BLaER1 treated with 17β-estradiol and CSF1 and Interleukin-3, amounts not matched to agents 10 nM and 100 nM (cell line): ENCODE measurements around the gene PTPRN2.

Experiments used
- H3K27ac ChIP-seq, 11 experiments: shearing (Covaris generic); formaldehyde crosslinking; 2 replicates each; pipeline ENCODE4 v1.8.1; 2022
- H3K27me3 ChIP-seq, 11 experiments: shearing (Covaris generic); formaldehyde crosslinking; 2 replicates each; pipeline ENCODE4 v1.8.1; 2022
- H3K36me3 ChIP-seq, 11 experiments: shearing (Covaris generic); formaldehyde crosslinking; 2 replicates each; pipeline ENCODE4 v1.8.1; 2022
- H3K4me1 ChIP-seq, 10 experiments: shearing (Covaris generic); formaldehyde crosslinking; 2 replicates each; pipeline ENCODE4 v1.8.1; 2022
- H3K4me2 ChIP-seq, 11 experiments: shearing (Covaris generic); formaldehyde crosslinking; 2 replicates each; pipeline ENCODE4 v1.8.1; 2022
- H3K4me3 ChIP-seq, 10 experiments: shearing (Covaris generic); formaldehyde crosslinking; 2 replicates each; pipeline ENCODE4 v1.8.1; 2022
- H3K9ac ChIP-seq, 11 experiments: shearing (Covaris generic); formaldehyde crosslinking; 2 replicates each; pipeline ENCODE4 v1.8.1; 2022
- H3K9me3 ChIP-seq, 11 experiments: shearing (Covaris generic); formaldehyde crosslinking; replicated peaks in 1 of 11; 2 replicates each; pipeline ENCODE4 v1.8.1; 2022
- H4K20me1 ChIP-seq, 11 experiments: shearing (Covaris generic); formaldehyde crosslinking; 2 replicates each; pipeline ENCODE4 v1.8.1; 2022
- Cebpa-rat ChIP-seq, 11 experiments: shearing (Covaris generic); IDR thresholded peaks; 2 replicates each; pipeline ENCODE4 v1.8.1; 2022

PTPRN2 gene

DNA sequence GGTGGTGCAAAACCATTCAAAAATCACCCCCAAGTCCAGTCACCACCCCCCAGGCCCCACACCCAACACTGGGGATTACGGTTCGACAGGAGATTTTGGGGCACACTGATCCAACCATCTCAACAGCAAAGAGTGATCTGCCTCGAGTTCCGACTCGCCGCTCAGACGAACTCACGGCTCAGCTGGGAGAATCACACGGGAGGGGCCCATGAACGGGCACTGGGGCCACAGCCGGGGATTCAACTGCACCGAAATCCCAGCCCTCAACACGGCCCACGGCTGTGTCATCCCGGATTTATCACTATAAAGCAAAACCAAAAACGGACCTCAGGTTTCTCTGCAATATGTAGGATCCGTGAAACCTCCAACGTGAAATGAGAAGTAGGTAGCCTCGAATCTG, 790.8 kb downstream of the PTPRN2 start:
- H3K27ac ChIP-seq, result no peak overlapping the region
- no peak overlapping the region for H3K4me3 ChIP-seq
- H3K9me3 ChIP-seq, result no peaks in the 10 kb centered on the region
- peaks cover 0 to 24% (median 9%) of the 10 kb centered on the region in 10 experiments; a peak in 13 of 20 replicates for H3K4me1 ChIP-seq
- H3K36me3 ChIP-seq, result no peaks in the 10 kb centered on the region
- H3K9ac ChIP-seq, result no peak overlapping the region
- no peak for TF ChIP-seq Cebpa-rat (IDR thresholded peaks at IDR 0.05)
- H3K4me2 ChIP-seq, result no peak overlapping the region
- no peaks in the 10 kb centered on the region for H4K20me1 ChIP-seq
- H3K27me3 ChIP-seq, result peaks cover 0 to 7% (median 0%) of the 10 kb centered on the region in 11 experiments; a peak in 2 of 22 replicates

DNA sequence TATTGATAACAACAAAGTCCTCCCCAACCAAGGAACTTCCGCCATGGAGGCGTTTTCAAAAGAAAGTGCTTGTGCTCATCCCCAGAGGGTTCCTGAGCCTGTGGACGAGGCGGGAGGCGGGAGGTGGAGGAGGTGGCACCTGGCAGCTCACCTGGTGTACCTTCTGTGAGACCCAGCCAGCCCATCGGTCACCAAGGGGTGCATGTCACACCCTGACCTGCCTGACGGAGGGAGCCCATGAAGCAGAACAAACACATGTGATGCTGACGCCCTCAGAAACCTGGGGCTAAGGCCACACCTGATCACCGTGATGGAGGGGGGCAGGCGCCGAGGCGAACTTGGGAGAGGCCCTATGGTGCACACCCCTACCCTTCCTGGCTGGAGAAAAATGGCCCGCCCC, 792.0 kb downstream of the PTPRN2 start:
- no peak for TF ChIP-seq Cebpa-rat (IDR thresholded peaks at IDR 0.05)
- H3K9me3 ChIP-seq, result no peaks in the 10 kb centered on the region
- H3K4me3 ChIP-seq, result no peak overlapping the region
- no peaks in the 10 kb centered on the region for H3K36me3 ChIP-seq
- peaks cover 0 to 7% (median 0%) of the 10 kb centered on the region in 11 experiments; a peak in 2 of 22 replicates for H3K27me3 ChIP-seq
- peaks cover 0 to 24% (median 9%) of the 10 kb centered on the region in 10 experiments; a peak in 13 of 20 replicates for H3K4me1 ChIP-seq
- no peaks in the 10 kb centered on the region for H4K20me1 ChIP-seq
- no peak overlapping the region for H3K9ac ChIP-seq
- H3K4me2 ChIP-seq, result peak overlapping the region in 8 of 11 experiments; percentile 32 to 61 (median 47); a peak in 11 of 22 replicates
- H3K27ac ChIP-seq, result no peak overlapping the region

DNA sequence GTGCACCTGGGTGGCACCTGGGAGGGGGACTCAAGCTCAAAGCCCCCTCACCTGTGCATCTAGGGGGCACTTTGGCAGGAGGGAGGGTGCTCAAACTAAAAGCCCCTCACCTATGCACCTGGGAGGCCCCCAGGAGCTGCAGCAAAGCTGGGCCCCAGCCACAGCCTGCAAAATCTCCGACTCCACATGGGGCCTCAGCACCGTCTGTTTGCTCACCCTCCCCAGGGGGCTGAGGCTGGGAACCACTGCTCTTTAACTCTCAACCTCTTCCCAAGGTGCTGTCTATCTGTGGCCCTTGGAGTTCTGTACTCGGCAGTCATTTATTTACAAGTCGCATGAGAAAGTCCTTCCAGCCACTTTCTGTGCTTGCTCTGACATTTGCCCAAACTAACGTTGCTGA, 792.4 kb downstream of the PTPRN2 start:
- TF ChIP-seq Cebpa-rat (IDR thresholded peaks at IDR 0.05), result no peak
- H3K9me3 ChIP-seq, result no peaks in the 10 kb centered on the region
- peak overlapping the region in 8 of 11 experiments; percentile 32 to 61 (median 47); a peak in 12 of 22 replicates for H3K4me2 ChIP-seq
- no peak overlapping the region for H3K4me3 ChIP-seq
- H3K36me3 ChIP-seq, result no peaks in the 10 kb centered on the region
- no peak overlapping the region for H3K9ac ChIP-seq
- H3K4me1 ChIP-seq, result peaks cover 0 to 24% (median 9%) of the 10 kb centered on the region in 10 experiments; a peak in 13 of 20 replicates
- no peak overlapping the region for H3K27ac ChIP-seq
- no peaks in the 10 kb centered on the region for H4K20me1 ChIP-seq
- H3K27me3 ChIP-seq, result peaks cover 0 to 7% (median 0%) of the 10 kb centered on the region in 11 experiments; a peak in 2 of 22 replicates

DNA sequence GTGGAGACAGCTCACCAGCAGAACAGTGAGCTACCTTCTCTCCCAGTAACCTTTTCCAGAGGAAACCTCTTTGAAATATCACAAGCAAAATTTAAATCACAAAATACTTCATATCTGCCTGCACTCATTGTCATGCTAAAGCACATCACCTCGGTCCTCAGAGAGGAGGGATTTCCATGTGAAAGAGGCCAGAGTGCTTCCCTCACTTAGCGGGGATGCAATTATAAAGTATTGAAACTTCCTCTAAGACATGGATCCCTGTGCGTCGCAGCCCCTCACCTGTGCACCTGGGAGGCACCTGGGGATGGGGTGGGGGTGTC, 792.9 kb downstream of the PTPRN2 start:
- peaks cover 0 to 6% (median 0%) of the 10 kb centered on the region in 11 experiments; a peak in 2 of 22 replicates for H3K27me3 ChIP-seq

DNA sequence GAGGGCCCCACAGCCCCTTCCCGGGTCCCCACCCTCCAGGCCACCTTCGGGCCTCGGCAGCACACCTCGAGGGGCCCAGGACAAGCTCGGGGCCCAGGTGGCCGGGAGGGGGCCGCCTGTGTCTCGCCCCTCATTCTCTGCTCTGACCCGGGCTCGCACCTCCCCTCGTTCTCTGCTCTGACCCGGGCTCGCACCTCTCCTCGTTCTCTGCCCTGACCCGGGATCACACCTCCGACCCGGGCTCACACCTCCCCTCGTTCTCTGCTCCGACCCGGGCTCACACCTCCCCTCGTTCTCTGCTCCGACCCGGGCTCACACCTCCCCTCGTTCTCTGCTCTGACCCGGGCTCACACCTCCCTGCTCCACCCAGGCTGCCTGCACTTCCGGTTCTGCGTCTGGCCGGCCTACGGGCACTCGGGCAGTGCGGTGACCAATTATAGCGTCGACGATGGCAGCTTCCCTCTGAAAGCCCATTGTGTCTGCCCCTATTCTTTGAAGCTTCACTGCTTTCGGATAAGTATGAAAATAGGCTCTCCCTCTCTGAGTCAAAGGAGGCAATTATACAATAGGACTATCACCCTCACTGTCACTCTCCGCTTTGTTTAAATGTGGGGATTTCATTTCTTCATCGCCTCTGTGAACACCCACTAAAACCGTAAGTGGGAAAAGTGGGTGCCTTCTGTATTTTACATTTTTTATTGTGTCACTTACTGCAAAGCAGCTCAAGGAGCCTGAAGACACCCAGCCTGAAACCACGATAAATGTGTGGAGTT, 793.5 kb downstream of the PTPRN2 start:
- Histone ChIP-seq H3K4me2 (no peak overlapping the region), H3K9me3 (no peaks in the 10 kb centered on the region), H4K20me1 (no peaks in the 10 kb centered on the region), H3K4me3 (no peak overlapping the region), H3K36me3 (no peaks in the 10 kb centered on the region), H3K27ac (no peak overlapping the region), H3K4me1 (peaks cover 0 to 24% (median 9%) of the 10 kb centered on the region in 10 experiments; a peak in 13 of 20 replicates), H3K9ac (no peak overlapping the region), H3K27me3 (peaks cover 0 to under 1% (median 0%) of the 10 kb centered on the region in 11 experiments; a peak in 2 of 22 replicates)
- no peak for TF ChIP-seq Cebpa-rat (IDR thresholded peaks at IDR 0.05)

More for the DNA sequence above, 792.9 kb downstream of the PTPRN2 start:
- Histone ChIP-seq H4K20me1 (no peaks in the 10 kb centered on the region), H3K27ac (no peak overlapping the region), H3K4me3 (no peak overlapping the region), H3K9ac (no peak overlapping the region), H3K4me2 (peak overlapping the region in 1 of 11 experiments; percentile 49; a peak in 1 of 22 replicates), H3K4me1 (peaks cover 0 to 24% (median 9%) of the 10 kb centered on the region in 10 experiments; a peak in 13 of 20 replicates), H3K36me3 (no peaks in the 10 kb centered on the region), H3K9me3 (no peaks in the 10 kb centered on the region)
- no peak for TF ChIP-seq Cebpa-rat (IDR thresholded peaks at IDR 0.05)

DNA sequence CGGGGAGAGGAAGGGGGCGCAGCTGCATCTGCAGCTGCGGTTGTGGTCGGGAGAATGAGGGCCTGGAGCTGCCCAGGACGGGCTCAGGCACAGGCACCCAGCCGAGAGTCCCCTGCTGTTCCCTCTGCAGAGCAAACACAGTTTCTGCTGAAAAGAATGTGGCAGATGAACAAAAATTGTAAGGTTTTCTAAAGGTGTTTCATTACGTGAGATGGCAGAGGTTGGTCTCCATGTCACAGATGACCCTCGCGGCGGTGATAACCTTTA, 794.6 kb downstream of the PTPRN2 start:
- Histone ChIP-seq H3K4me3 (no peak overlapping the region), H3K4me2 (0 out of 22 replicates have a peak overlapping the region, but pooled peaks of 2 of the 11 experiments have one; percentile 0 to 3), H3K4me1 (peaks cover 0 to 24% (median 9%) of the 10 kb centered on the region in 10 experiments; a peak in 13 of 20 replicates), H3K36me3 (no peaks in the 10 kb centered on the region), H3K9me3 (no peaks in the 10 kb centered on the region), H3K9ac (no peak overlapping the region), H3K27me3 (no peaks in the 10 kb centered on the region), H3K27ac (no peak overlapping the region), H4K20me1 (no peaks in the 10 kb centered on the region)
- TF ChIP-seq Cebpa-rat (IDR thresholded peaks at IDR 0.05), result no peak

DNA sequence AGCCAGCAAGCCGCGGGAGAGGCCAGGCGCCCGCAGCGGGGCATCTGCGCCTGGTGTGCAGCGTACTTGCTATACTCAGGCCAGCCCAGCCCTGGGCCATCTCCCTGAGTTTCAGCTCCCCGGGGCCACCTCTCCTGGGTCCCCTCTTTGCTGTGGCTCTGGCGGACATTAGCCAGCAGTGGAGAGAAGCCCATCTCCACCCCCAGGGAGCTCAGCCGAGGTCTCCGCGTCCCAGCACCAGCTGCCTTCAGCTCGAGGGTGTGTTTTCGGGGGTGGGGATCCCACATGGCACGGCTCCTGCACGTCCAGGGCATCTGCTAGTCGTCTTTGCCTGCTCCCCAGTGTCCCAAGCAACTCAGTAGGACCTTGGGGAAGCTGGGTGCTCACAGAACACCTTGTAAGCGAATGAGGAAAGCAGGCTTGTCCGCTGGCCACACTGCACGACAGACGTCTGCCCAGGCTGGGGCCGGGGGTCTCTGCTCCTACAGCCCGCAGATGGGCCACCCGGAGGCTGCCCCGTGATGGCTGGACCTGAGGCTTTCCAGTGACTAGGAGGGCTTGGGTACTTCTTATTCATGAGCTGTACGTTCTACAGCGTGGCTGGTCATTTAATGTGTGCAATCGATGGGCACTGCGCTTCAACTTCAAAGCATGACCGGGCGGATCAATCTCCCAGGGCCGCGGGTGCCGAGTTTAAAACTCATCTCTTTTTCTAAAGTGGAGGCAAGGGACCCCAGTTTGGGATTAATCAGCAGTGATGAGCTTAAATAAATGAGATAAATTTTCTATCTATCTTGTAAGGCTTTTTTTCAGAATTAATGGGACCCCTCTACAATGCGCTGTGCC, 795.2 kb downstream of the PTPRN2 start:
- TF ChIP-seq Cebpa-rat (IDR thresholded peaks at IDR 0.05), result no peak
- Histone ChIP-seq H4K20me1 (no peaks in the 10 kb centered on the region), H3K27ac (no peak overlapping the region), H3K36me3 (no peaks in the 10 kb centered on the region), H3K4me3 (no peak overlapping the region), H3K9ac (no peak overlapping the region), H3K9me3 (no peaks in the 10 kb centered on the region), H3K4me2 (0 out of 22 replicates have a peak overlapping the region, but pooled peaks of 2 of the 11 experiments have one; percentile 0 to 3), H3K27me3 (no peaks in the 10 kb centered on the region), H3K4me1 (peaks cover 0 to 24% (median 9%) of the 10 kb centered on the region in 10 experiments; a peak in 13 of 20 replicates)

DNA sequence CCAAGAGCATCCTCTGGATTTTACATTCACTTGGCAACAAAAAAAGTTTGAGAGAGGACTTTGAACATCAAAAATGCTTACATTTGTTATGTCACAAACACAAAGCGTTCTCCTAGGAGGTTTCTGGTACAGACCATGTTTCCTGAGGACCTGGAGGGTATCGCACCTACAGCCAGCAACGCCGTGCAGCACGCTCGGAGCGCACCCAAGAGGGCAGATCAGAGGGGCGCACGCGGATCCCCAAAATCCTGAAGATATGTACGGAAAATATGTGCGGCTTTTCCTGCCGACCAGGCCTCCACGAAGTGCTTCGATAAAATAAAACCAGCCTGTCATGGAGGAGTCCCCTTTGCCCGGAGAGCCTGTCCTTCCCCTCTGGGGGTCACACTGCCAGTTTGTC, 796.0 kb downstream of the PTPRN2 start:
- Histone ChIP-seq H3K4me1 (peaks cover 0 to 24% (median 9%) of the 10 kb centered on the region in 10 experiments; a peak in 13 of 20 replicates), H3K9me3 (no peaks in the 10 kb centered on the region), H3K36me3 (no peaks in the 10 kb centered on the region), H3K9ac (no peak overlapping the region), H3K27me3 (no peaks in the 10 kb centered on the region), H3K27ac (no peak overlapping the region), H3K4me3 (no peak overlapping the region), H4K20me1 (no peaks in the 10 kb centered on the region), H3K4me2 (no peak overlapping the region)
- TF ChIP-seq Cebpa-rat (IDR thresholded peaks at IDR 0.05), result no peak

DNA sequence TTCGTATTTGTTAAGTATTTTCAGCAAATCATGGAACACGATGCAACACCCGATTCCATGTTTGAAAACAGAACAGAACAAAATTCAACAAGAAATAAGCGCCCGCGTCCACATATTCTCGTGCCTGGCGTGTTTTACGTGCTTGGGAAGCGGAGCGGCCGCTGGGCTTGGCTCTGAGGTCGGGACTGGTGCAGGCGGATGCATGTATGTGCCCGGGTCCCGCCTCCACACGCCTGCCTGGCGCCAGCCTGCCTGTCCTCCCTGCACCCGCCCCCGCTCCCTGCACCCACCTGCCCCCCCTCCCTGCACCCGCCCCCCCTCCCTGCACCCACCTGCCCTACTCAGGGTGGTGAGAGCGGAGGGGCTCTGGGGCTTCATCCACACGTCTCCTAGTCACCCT, 796.4 kb downstream of the PTPRN2 start:
- no peak overlapping the region for H3K9ac ChIP-seq
- H3K4me3 ChIP-seq, result no peak overlapping the region
- H3K27ac ChIP-seq, result no peak overlapping the region
- no peaks in the 10 kb centered on the region for H3K36me3 ChIP-seq
- H3K9me3 ChIP-seq, result no peaks in the 10 kb centered on the region
- no peak overlapping the region for H3K4me2 ChIP-seq
- TF ChIP-seq Cebpa-rat (IDR thresholded peaks at IDR 0.05), result no peak
- H3K27me3 ChIP-seq, result no peaks in the 10 kb centered on the region
- no peaks in the 10 kb centered on the region for H4K20me1 ChIP-seq
- H3K4me1 ChIP-seq, result peaks cover 0 to 24% (median 9%) of the 10 kb centered on the region in 10 experiments; a peak in 13 of 20 replicates
